ENCODE data around the gene ZNF780B.

DNA sequence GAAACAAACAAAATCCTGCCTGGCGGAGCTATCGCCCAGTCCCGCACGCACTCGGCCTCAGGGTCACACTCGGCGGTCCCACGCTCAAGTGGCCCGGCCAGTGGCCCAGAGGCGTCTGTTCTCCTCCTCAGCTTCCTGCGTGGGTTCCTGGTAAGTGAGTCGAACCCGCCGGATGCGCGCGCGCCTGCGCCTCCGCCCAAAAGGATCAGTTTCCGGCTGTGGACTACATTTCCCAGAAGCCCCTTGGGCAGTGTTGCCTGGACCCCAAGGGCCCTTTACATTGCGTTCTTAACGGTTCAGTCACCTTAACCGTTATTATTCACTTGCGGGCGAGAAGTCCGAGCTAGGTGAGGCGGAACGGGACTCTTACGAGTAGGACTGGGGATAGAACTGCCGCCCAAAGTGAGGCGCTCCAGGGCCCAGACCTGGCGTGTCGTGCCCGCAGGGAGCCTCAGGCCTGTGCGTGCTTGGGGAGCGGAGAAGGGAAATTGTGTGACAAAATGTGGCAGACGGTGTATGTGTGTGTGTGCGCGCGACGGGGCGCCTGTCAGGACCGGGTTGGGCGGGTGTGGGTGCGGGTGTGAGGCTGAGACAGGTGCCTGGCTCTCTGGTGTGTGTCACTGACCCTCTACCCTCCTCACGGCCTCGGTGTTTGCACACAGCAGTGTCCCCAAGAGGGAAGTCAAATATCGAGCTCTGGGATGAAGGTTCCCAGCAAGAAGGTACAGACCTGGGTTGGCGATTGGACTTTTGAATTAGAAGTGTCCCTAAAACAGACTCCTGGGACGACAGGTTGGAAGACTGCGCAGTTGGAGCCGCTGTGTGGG lies 59.0 kb downstream of the ZNF780B start, which contains the start of gene ZNF546:
- TF ChIP-seq EZH2phosphoT487 (IDR thresholded peaks at IDR 0.05; ENCODE audit: low read depth, severe bottlenecking, unreplicated experiment), result no peak
- TF ChIP-seq CTCF (IDR thresholded peaks at IDR 0.05; ENCODE audit: poor library complexity), result no peak
- TF ChIP-seq EZH2 (IDR thresholded peaks at IDR 0.05; ENCODE audit: borderline replicate concordance), result no peak

Data from hepatocyte (in vitro differentiated cells).